Measurements from ENCODE around the gene GCA. TPM values are rescaled to one million over a fixed set of nuclear protein-coding genes. Genes with fewer than 3 reads are reported as not detected.

The GCA gene
- polyA plus RNA-seq, 3 donors: 31.0 to 38.0 (median 33.6) TPM

DNA sequence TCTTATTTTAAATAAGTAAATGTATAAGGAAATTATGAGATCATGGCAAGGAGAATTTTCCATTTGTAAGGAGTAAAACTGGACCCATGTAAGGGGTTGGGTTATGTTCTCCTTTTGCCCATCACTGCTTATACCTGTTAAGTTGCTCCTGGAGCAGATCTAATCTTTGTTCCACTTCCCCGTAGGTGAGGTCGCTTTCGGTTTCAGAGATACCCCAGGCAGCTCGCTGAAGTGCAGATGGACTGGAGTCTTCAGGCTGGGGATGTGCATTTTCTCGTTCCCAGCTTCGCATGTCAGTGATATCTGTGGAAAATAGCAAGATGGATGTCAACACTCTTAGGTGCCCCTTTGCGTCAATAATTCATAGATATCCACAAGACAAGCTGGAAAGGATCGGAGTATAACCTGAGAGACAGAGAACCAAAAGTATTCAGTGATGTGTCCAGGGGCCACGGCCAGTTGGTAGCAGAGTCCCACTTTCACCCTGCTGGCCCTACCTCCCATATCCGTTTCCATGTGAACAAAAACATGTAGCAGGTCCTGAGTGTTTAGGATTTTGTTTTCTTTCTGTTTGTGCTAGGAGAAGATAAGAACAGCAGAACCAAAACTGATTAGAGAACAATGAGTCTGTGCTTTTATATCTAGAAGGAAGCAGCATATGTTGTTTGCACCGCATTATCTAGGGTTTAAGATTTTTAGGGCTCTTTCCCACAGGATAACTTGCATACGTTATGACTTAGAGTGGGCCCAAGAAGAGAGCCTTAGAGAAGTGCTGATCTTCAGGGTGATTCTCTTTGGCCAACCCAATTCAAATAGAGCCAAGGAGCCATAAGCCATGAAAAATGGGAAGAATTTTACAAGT lies 36.0 kb downstream of the GCA start:
- DNase-seq (ENCODE audit: extremely low read depth in 1 of 11, low read depth in 9 of 11, low spot score in 4 of 11): no peak

DNA sequence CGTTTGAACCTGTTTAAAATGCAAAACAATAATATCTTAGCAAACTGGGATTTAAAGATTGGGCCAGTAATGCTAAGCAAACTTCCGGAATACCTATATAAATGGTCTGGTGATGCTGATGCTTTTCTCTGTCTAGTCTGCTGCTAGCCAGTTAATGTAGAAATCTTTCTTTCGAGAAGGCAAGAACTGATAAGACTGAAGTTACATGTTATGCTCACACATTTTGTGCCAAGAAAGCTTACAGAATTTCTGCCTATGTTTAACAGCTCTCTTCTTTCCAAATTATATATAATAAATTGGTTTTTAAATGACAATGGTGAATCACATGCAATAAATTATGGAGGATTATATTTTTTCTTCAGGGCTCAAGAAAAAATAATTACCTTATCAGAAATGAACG lies 37.9 kb downstream of the GCA start:
- no peak for DNase-seq (ENCODE audit: extremely low read depth in 1 of 11, low read depth in 9 of 11, low spot score in 4 of 11)

DNA sequence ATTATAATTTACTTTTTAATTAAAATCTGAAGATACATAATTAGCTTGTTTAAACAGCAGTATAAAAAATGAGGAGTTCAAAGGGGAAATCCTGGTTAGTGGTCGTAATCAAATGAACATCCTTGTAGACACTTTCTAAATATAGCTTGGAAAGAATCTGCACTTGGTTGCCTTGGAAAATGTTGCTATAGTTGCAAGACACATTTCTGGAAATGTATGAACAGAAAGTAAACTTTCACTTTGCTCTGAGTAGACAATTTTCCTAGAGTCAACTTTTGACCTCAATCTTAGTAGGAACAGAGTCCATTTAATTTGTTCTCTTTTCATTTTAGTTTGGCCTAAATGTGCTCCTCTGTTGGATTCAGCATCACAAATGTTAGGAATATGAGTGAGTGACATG lies 38.3 kb downstream of the GCA start:
- DNase-seq (ENCODE audit: extremely low read depth in 1 of 11, low read depth in 9 of 11, low spot score in 4 of 11): peak in 4 of 11 donors; percentile 3 to 5 (median 4)

DNA sequence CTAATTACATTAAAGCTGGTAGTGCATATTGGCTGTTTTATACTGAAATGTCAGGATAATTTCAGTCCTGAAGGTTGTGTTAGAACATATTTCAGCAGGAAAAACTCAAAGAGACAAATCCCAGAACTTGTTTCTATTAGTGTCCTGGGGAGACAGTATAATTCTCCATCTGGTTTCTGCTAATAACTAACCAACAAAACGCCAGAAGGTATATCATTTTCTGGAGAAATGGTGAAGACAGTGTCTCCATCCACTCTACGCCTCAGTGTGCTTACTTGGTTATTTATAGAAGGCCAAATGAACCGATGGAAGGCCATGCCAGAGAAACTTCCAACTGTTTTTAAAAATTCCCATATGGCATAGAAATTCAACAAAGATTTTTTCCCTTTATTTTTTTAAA lies 41.6 kb downstream of the GCA start:
- DNase-seq (ENCODE audit: extremely low read depth in 1 of 11, low read depth in 9 of 11, low spot score in 4 of 11): no peak

DNA sequence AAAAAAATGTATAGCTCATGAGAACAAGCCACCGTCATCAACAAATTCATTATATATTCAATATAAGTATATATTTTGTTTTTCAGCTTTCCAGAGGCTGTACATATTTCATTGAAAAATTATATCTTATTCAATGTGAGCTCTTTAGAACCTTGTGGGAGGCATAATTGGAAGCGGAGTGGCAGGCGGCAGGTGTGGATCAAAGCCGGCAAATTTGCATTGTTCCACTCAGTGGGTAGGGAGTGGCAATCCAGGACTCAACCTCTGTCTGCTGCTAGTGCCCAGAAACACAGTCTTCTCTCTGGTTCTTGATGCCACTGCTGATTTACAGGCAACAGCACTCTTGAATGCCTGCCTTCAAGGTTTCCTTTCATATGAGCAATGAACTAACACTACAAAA lies 46.9 kb downstream of the GCA start:
- no peak for DNase-seq (ENCODE audit: extremely low read depth in 1 of 11, low read depth in 9 of 11, low spot score in 4 of 11)

DNA sequence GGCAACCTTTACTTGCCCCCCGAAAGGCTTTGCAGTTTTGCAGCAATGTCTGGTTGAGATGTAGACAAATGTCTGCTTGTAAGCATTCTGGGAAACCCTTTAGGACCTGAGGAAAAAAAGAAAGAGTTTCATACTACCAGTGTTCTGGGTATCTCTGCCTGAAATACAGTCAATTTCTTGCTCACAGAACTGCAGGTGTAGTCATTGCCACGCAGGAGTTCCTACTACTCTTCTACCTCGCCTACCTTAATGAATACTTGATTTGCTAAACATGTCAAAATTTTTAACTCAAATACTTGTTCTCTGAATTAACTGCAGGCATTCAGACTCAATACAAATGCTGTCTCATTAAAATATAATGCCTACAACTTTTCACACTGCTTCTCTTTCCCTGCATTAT lies 56.4 kb downstream of the GCA start:
- no peak for DNase-seq (ENCODE audit: extremely low read depth in 1 of 11, low read depth in 9 of 11, low spot score in 4 of 11)

DNA sequence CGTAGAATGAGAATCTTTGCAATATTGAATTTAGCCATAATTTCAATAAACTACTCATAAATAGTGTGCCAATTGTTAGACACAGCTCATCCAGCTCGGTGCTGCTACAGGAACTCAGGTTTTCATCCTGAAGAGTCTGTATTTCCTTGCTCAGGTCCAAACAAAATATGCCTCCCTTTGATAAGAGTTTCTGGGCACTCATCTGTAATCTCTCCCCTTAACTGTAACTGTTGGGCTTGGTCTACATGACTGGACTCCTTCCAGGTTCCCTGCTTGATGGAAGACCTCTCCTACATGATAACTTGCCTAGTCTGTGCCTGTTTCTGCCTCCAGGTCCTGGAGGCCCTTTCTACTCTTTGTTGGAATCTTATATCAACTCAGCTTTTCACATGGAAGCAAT lies 57.9 kb downstream of the GCA start:
- no peak for DNase-seq (ENCODE audit: extremely low read depth in 1 of 11, low read depth in 9 of 11, low spot score in 4 of 11)

DNA sequence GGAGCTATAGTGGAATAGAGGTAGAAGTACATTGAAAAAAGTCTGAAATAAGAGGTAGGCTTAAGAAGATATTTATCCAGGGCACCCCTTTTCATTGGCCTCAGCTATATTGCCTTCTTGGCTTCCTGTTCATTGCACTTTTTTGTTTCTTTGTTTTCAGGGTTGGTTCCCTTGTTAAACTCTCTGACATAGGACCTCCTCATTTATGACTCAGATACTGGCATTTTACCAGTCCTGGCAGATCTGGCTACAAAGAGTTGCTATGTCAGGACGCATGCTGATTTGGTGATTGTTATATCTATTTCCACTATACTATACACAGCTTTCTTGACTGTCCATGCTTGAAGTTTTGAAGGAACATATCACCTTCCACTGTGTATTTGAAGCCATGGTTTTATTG lies 60.0 kb downstream of the GCA start:
- DNase-seq (ENCODE audit: extremely low read depth in 1 of 11, low read depth in 9 of 11, low spot score in 4 of 11): no peak

Other genes with a start within 250 kb of the GCA start
- gene GCG, start 191.9 kb upstream of the GCA start, polyA plus RNA-seq (ENCODE audit: insufficient read length in 3 of 3): not detected
- 10 to 100 TPM; 10.9 to 12.9 (median 11.6) TPM for gene FAP, start 100.7 kb upstream of the GCA start, polyA plus RNA-seq (ENCODE audit: insufficient read length in 3 of 3)
- 1 to 10 TPM; 5.4 to 7.6 (median 5.9) TPM for gene IFIH1, start 25.4 kb upstream of the GCA start, polyA plus RNA-seq (ENCODE audit: insufficient read length in 3 of 3)

Data from renal cortex interstitium (tissue), 11 donors.